GM18907 (cell line): ENCODE measurements around the gene ZNF622.

Experiments
- ATAC-seq: cut with Tn5 transposase; IDR thresholded peaks from one replicate; pipeline ENCODE4 v1.9.1; 2021; ENCODE audit warnings: mild to moderate bottlenecking, moderate library complexity; ENCODE audit not compliant: unreplicated experiment

Gene ZNF622, protein sequence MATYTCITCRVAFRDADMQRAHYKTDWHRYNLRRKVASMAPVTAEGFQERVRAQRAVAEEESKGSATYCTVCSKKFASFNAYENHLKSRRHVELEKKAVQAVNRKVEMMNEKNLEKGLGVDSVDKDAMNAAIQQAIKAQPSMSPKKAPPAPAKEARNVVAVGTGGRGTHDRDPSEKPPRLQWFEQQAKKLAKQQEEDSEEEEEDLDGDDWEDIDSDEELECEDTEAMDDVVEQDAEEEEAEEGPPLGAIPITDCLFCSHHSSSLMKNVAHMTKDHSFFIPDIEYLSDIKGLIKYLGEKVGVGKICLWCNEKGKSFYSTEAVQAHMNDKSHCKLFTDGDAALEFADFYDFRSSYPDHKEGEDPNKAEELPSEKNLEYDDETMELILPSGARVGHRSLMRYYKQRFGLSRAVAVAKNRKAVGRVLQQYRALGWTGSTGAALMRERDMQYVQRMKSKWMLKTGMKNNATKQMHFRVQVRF

GRCh38 chr5:16465544-16466432, at the start of gene ZNF622:
TSS of gene ZNF622 (minus strand) at chr5:16465800. CDS start at chr5:16465665, 135 bp downstream.
- ATAC-seq: peak; percentile 92

GRCh38 chr5:16510098-16510497, 44.5 kb upstream of the ZNF622 start:
- ATAC-seq: no peak

DNA sequence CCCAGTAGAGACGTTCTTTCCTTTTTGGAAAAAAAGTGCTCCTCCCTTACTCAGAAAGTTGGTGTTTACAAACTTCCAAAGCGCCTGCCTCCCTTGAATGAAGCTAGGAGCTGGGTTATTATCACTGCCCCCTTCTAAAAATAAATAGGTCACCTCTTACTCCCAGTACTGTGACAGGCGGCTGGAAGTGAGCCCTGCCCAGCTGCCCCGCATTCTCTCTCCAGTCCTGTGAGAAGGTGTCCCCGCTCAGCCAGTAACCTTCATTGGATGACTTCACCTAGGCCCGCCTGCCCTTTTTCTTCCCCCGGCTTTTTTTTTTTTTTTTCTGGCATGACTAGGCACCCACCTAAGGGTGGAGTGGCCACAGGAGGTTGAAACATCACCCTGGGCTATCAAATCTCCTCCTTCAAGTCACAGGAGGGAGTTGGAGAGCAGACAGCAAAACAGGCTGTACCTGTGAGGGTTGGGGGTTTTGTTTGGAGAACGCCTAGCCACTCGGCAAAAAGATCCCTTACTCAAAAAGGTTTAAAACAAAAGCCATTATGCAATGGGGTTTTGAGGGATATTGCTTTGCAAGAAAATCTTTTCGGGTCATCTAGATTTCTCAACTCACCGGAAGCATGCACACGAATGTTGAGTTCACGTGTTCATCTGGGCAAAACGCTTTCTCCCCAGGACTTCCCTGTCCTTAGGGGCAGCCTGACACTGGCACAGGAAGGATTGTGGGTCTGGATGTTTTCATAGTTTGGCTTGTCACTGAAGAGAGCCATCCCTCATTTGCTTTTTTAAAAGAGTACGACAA, 43.3 kb upstream of the ZNF622 start:
- ATAC-seq: no peak

DNA sequence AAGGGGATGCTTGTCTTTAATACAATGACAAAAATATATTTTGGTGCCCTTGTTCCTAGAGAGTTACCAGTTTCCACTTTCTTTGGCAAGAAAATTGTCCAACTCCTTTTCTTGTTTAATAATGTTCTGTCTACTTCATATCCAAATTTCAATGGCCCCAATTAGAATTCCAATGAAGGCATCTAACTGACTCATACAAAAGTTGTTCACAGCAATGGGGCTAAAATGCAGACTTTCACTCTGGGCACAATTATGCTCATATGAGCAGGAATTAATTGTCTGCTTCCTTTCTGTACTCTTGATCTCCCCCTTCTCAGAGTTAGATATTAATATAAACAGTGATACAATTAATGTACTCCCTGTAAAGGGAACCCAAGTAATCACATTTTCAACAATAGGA, 42.1 kb upstream of the ZNF622 start:
- ATAC-seq: no peak

DNA sequence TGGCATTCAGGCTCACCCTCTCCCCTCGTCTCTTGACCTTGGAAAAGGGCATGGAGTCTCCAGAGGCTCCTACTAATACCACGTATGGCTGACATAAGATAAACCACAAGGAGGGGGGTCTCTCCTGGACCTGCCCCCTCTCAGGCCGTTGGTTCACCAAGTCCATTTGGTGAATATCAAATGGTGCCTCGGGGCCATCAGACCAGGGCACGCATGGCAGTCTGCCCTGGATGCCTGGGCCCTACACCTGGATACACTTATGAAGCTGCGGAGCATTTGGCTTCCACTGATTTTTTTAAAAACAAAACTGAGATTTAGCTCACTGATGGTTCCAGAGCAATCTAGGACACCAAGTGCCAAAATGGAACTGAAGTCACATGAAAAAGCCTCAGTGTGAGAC, 40.3 kb upstream of the ZNF622 start:
- ATAC-seq: no peak

- ATAC-seq: no peak
Observed at GRCh38 chr5:16505140-16505891, 39.7 kb upstream of the ZNF622 start.

DNA sequence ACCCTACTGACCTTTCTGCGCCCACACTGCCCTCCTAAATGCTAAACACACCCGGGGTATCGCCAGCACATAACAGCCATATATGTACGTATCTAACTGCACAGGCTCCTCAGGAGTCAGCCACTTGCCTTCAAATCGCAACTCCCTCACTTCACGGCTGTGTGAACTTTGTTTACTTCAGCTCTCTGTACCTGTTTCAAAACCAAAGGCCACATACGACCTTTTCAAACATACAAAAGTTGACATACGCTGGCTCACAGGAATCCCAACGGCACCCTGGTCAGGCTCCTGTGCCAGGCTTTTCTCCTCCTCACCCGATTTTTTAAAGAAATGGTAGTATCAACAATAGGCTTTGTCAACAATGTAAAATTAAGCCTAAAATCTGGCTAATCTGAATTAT, 39.0 kb upstream of the ZNF622 start:
- ATAC-seq: no peak

DNA sequence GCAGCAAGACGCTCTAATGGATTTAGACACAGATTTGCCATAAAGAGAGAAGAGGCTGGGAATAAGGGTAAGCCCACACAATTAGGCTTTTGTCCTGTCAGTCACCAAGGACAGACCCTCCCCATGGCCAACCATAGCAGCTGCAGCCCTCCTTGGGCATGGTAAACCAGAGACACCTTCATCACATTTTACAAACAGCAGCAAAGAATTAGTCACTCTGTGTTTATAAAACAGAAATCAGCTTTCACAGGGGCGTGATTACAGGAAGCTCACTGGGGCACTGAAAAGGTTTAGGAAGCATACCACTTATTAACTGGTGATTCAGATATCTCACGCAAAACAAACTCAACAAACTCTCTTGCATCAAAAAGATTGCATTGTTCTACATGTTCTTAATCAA, 37.3 kb upstream of the ZNF622 start:
- no peak for ATAC-seq

DNA sequence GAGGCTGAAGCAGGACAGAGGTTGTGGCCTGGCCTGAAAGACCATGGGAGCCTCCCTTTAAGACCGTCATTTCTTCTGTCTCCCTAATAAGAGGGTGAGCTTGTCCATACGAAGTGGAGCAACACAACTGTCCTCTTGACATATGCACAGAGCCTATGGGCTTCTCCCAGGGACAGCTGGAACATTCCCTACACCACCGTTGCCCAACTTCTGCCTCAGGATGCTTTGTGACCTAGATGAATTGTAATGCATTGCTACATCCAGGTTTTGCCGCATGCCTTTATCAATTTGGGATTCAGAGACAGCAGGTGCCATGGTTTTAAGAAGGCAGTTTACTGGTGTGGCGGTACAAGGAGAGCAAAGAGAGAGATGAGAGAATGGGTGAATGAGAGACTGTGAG, 34.4 kb upstream of the ZNF622 start:
- no peak for ATAC-seq

GRCh38 chr5:16497546-16497945, 31.9 kb upstream of the ZNF622 start:
- ATAC-seq: no peak

- ATAC-seq: no peak
Observed at GRCh38 chr5:16493261-16493660, 27.7 kb upstream of the ZNF622 start.

DNA sequence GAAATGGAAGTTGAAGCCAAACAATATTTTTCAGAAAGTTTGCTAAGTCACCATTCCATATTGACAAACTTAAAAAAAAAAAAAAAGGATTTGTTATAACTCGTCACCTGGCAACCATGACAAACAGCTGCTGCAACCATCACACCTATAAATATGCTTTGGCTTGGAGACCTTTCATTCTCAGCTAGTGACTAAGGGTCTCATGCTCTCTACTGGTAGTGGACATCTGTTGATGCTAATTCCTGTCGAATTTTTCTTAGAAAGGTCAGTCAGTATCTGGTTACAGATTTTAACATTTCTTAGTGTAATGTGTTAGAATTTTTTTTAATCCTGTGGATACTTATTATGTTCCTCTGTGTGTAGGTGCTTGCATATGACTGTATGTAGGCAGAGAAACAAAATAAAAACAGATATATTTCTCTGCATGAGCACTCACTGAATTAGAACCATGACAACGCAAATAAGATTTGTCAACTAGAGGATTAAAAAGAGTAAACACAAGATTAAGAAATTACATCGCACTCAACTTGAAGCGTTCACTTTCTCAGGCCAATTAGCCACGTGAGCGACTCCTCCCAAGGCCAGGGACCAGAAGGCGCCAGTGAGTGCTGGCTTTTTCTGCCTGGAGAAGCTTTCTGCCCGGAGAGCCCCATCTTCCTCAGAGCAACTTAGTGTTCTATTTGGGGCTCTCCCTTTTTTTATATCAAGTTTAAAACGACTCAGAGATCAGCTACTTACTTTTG, 27.0 kb upstream of the ZNF622 start:
- ATAC-seq: no peak

GRCh38 chr5:16490911-16491310, 25.3 kb upstream of the ZNF622 start:
- ATAC-seq: no peak

- ATAC-seq: peak; percentile 87
Observed at GRCh38 chr5:16489322-16489791, 23.8 kb upstream of the ZNF622 start.

DNA sequence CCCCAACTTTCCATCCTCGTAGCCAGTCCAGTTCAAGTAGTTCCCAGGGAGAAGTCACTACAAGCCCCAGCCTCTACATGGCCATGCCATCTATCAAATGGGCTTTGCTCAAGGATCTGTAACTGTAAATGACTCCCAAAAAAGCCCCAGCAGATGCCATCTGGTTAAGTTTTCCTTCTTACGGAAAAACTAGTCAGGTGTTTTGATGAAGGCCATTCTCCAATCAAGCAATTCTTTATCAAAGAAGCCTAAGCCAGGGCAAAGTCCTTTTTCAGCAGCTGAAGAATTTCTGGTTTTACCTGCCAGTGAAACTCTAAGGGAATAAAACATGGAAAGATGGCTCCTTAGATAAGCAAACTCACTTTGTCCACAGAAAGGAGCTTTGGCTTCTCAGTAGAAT, 21.9 kb upstream of the ZNF622 start:
- no peak for ATAC-seq

GRCh38 chr5:16486711-16487111, 21.1 kb upstream of the ZNF622 start:
- no peak for ATAC-seq

DNA sequence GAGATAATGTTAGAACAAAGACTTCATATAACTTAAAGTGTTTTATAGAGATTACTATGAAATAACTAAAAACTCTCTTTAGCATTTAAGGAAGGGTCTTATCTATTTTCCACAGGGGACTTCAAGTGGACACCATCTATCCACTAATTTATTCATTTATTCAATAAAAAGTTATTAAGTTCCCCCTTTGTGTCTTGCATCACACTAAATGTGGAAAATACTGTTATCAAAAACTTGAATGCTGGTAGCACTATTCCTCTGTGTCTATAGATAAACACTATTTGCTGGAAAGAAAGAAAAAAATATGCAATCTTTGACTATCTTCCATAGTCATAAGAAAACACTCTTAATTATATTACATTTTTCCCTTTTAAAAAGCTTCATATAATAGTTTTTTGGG, 20.1 kb upstream of the ZNF622 start:
- no peak for ATAC-seq

DNA sequence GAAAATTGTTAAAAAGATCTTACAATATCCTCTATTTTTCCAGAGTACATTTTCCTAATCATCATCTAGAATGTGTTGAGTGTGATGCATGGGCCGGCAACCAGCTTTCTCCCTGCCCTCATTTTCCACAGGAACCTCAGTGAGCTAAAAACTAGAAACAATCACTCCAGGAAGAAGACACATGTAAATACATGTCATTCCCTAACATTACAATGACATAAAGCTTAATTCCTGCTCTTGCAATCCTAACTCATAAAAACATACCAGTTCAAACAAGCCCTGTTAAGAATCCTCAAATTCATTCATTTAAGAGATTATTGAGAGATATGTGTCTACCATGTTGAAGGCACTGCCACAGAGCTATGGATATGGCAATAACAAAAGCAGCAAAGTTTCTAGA, 18.5 kb upstream of the ZNF622 start:
- no peak for ATAC-seq

GRCh38 chr5:16483361-16483760, 17.8 kb upstream of the ZNF622 start:
- no peak for ATAC-seq

- ATAC-seq: no peak
Observed at GRCh38 chr5:16482891-16483290, 17.3 kb upstream of the ZNF622 start.
